Measurements from ENCODE around the gene JAKMIP1.

The JAKMIP1 gene

GRCh38 chr4:6160536-6160935, 39.8 kb downstream of the JAKMIP1 start:
- TF ChIP-seq EP300 (IDR thresholded peaks at IDR 0.05; ENCODE audit: borderline replicate concordance) (no peak), FOXM1 (IDR thresholded peaks at IDR 0.05; ENCODE audit: borderline replicate concordance, low read depth) (no peak)

- no peak for TF ChIP-seq NFIC (IDR thresholded peaks at IDR 0.05)
- TF ChIP-seq REST (IDR thresholded peaks at IDR 0.05; ENCODE audit: low read depth): no peak
- TF ChIP-seq ZBTB7A (IDR thresholded peaks at IDR 0.05; ENCODE audit: low read depth): no peak
- no peak for TF ChIP-seq EGR1 (IDR thresholded peaks at IDR 0.05)
- no peak for TF ChIP-seq USF1 (IDR thresholded peaks at IDR 0.05)
- TF ChIP-seq TEAD4 (IDR thresholded peaks at IDR 0.05): no peak
- TF ChIP-seq FOXM1 (IDR thresholded peaks at IDR 0.05; ENCODE audit: borderline replicate concordance, low read depth): no peak
- TF ChIP-seq CREB1 (IDR thresholded peaks at IDR 0.05; ENCODE audit: low read depth): no peak
- TF ChIP-seq TAF1 (IDR thresholded peaks at IDR 0.05; ENCODE audit: low read depth): no peak
- no peak for TF ChIP-seq CEBPB (IDR thresholded peaks at IDR 0.05)
- no peak for TF ChIP-seq TCF12 (IDR thresholded peaks at IDR 0.05; ENCODE audit: low read depth)
- no peak for TF ChIP-seq EP300 (IDR thresholded peaks at IDR 0.05; ENCODE audit: borderline replicate concordance)
- TF ChIP-seq MAX (IDR thresholded peaks at IDR 0.05): no peak
- TF ChIP-seq RAD21 (IDR thresholded peaks at IDR 0.05; ENCODE audit: low read depth): no peak
Measured at GRCh38 chr4:6157926-6158325, 42.4 kb downstream of the JAKMIP1 start.

- TF ChIP-seq NFIC (IDR thresholded peaks at IDR 0.05): no peak
- TF ChIP-seq EGR1 (IDR thresholded peaks at IDR 0.05): no peak
- no peak for TF ChIP-seq EP300 (IDR thresholded peaks at IDR 0.05; ENCODE audit: borderline replicate concordance)
- no peak for TF ChIP-seq RAD21 (IDR thresholded peaks at IDR 0.05; ENCODE audit: low read depth)
- TF ChIP-seq MAX (IDR thresholded peaks at IDR 0.05): no peak
- TF ChIP-seq REST (IDR thresholded peaks at IDR 0.05; ENCODE audit: low read depth): no peak
- TF ChIP-seq TAF1 (IDR thresholded peaks at IDR 0.05; ENCODE audit: low read depth): no peak
- TF ChIP-seq TEAD4 (IDR thresholded peaks at IDR 0.05): no peak
- TF ChIP-seq YY1 (IDR thresholded peaks at IDR 0.05; ENCODE audit: low read depth): no peak
- TF ChIP-seq CREB1 (IDR thresholded peaks at IDR 0.05; ENCODE audit: low read depth): no peak
- no peak for TF ChIP-seq TCF12 (IDR thresholded peaks at IDR 0.05; ENCODE audit: low read depth)
- TF ChIP-seq FOXM1 (IDR thresholded peaks at IDR 0.05; ENCODE audit: borderline replicate concordance, low read depth): no peak
- TF ChIP-seq ZBTB7A (IDR thresholded peaks at IDR 0.05; ENCODE audit: low read depth): no peak
- no peak for TF ChIP-seq CEBPB (IDR thresholded peaks at IDR 0.05)
- no peak for TF ChIP-seq USF1 (IDR thresholded peaks at IDR 0.05)
Measured at GRCh38 chr4:6155996-6156750, 44.2 kb downstream of the JAKMIP1 start.

GRCh38 chr4:6154875-6155274, 45.5 kb downstream of the JAKMIP1 start:
- no peak for TF ChIP-seq NFIC (IDR thresholded peaks at IDR 0.05)
- TF ChIP-seq TEAD4 (IDR thresholded peaks at IDR 0.05): no peak
- no peak for TF ChIP-seq ZBTB7A (IDR thresholded peaks at IDR 0.05; ENCODE audit: low read depth)
- no peak for TF ChIP-seq MAX (IDR thresholded peaks at IDR 0.05)
- no peak for TF ChIP-seq REST (IDR thresholded peaks at IDR 0.05; ENCODE audit: low read depth)
- no peak for TF ChIP-seq FOXM1 (IDR thresholded peaks at IDR 0.05; ENCODE audit: borderline replicate concordance, low read depth)
- TF ChIP-seq EGR1 (IDR thresholded peaks at IDR 0.05): no peak
